Naive thymus-derived CD8-positive, alpha-beta T cell (primary cell): ENCODE results near the gene LPIN1. TPM values are rescaled to one million over a fixed set of nuclear protein-coding genes. Genes with fewer than 3 reads are reported as not detected.
"Not testable (repeated sequence)": the region's sequence is repeated elsewhere in the genome, so short reads cannot be mapped to it uniquely, and the experiment has no call there.

ENCODE experiments used
- ATAC-seq, 2 donors: fragments of 150-1000 bp; cut with Tn5 transposase in 1 of 2; sonication (Bioruptor Pico), chemical (Tn5 transposase) in 1 of 2; 1 replicate in 1 of 2; 2 replicates in 1 of 2; pipeline ENCODE4 v1.10.0; 2021; ENCODE audit warnings: mild to moderate bottlenecking in 2 of 2, moderate library complexity in 2 of 2
- POLR2A ChIA-PET: fragments of 350-600 bp; sonication (Branson Sonifier 250); formaldehyde crosslinking; loops from one replicate; lab custom pipeline; 2021; ENCODE audit warnings: antibody characterized with exemption; lab: Charles Lee
- DNase-seq, 10 donors: peaks; one replicate each; pipeline versions ENCODE4 v3.0.0 to v3.0.0-alpha.2; 2020 to 2022
- H3K27ac Mint-ChIP-seq, 10 donors: one replicate each; pipeline ENCODE4 v1.8.0; 2020 to 2022; ENCODE audit warnings: mild to moderate bottlenecking in 10 of 10, mixed read lengths in 10 of 10, moderate library complexity in 4 of 10, inconsistent platforms in 1 of 10
- H3K27me3 Mint-ChIP-seq, 5 donors: one replicate each; pipeline ENCODE4 v1.8.0; 2021 to 2022; ENCODE audit warnings: mixed read lengths in 5 of 5
- H3K36me3 Mint-ChIP-seq, 3 donors: one replicate each; pipeline ENCODE4 v1.8.0; 2020 to 2022; ENCODE audit warnings: mixed read lengths in 3 of 3, mild to moderate bottlenecking in 2 of 3, inconsistent platforms in 1 of 3
- H3K4me1 Mint-ChIP-seq, 4 donors: one replicate each; pipeline ENCODE4 v1.8.0; 2021 to 2022; ENCODE audit warnings: mixed read lengths in 4 of 4
- H3K4me3 Mint-ChIP-seq, 10 donors: one replicate each; pipeline ENCODE4 v1.8.0; 2020 to 2022; ENCODE audit warnings: mild to moderate bottlenecking in 10 of 10, mixed read lengths in 10 of 10, moderate library complexity in 6 of 10, inconsistent platforms in 1 of 10
- H3K9me3 Mint-ChIP-seq, 9 donors: one replicate each; pipeline ENCODE4 v1.8.0; 2020 to 2022; ENCODE audit warnings: mixed read lengths in 9 of 9, mild to moderate bottlenecking in 3 of 9, inconsistent platforms in 1 of 9, moderate library complexity in 1 of 9
- polyA plus RNA-seq, 3 donors: library from polyadenylated mRNA; unstranded; fragments of 300-500 nt; fragmentation: Illumina TruSeq; gene quantifications; one replicate each; pipeline ENCODE4 v1.2.3, GENCODE V29; 2021
- total RNA-seq, 8 experiments: library from RNA in 2 of 8; stranded (reverse) in 2 of 8; gene quantifications; one replicate each; pipeline ENCODE4 v1.2.3 and lab custom pipeline; 2021 to 2026

Gene LPIN1
- total and polyA plus RNA-seq, 5 experiments from 2014 or later: 15.7 to 82.4 (median 27.5) TPM

DNA sequence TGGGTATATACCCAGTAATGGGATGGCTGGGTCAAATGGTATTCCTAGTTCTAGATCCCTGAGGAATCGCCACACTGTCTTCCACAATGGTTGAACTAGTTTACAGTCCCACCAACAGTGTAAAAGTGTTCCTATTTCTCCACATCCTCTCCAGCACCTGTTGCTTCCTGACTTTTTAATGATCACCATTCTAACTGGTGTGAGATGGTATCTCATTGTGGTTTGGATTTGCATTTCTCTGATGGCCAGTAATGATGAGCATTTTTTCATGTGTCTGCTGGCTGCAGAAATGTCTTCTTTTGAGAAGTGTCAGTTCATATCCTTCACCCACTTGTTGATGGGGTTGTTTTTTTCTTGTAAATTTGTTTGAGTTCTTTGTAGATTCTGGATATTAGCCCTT lies 98.4 kb downstream of the LPIN1 start:
- H3K9me3 Mint-ChIP-seq: peaks cover 0 to 11% (median 6%) of the 10 kb centered on the region in 9 donors
- H3K27ac Mint-ChIP-seq, POLR2A ChIA-PET, H3K4me3 Mint-ChIP-seq, H3K36me3 Mint-ChIP-seq, ATAC-seq, DNase-seq, H3K4me1 Mint-ChIP-seq, H3K27me3 Mint-ChIP-seq: not testable (repeated sequence)

DNA sequence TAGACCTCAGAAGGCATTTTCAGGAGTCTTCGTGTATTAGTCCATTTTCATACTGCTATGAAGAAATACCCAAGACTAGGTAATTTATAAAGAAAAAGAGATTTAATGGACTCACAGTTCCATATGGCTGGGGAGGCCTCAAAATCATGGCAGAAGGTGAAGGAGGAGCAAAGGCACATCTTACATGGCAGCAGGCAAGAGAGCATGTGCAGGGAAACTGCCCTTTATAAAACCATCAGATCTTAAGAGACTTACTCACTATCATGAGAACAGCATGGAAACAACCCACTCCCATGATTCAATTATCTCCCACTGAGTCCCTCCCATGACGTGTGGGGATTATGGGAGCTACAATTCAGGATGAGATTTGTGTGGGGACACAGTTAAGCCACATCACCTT lies 101.5 kb downstream of the LPIN1 start:
- H3K36me3 Mint-ChIP-seq, H3K4me1 Mint-ChIP-seq, H3K27me3 Mint-ChIP-seq, POLR2A ChIA-PET, DNase-seq, ATAC-seq, H3K4me3 Mint-ChIP-seq: not testable (repeated sequence)
- peaks cover 0 to 11% (median 6%) of the 10 kb centered on the region in 9 donors for H3K9me3 Mint-ChIP-seq
- H3K27ac Mint-ChIP-seq: peak overlapping the region in 1 of 10 donors; percentile 89

GRCh38 chr2:11850082-11850481 lies 103.7 kb downstream of the LPIN1 start:
- no peak for ATAC-seq
- no peak overlapping the region for H3K4me3 Mint-ChIP-seq
- peaks cover 0 to 8% (median 7%) of the 10 kb centered on the region in 3 donors for H3K36me3 Mint-ChIP-seq

GRCh38 chr2:11852526-11853196 lies 106.2 kb downstream of the LPIN1 start:
- no peak for ATAC-seq
- no peak for DNase-seq
- no peak overlapping the region for H3K27ac Mint-ChIP-seq
- peaks cover 0 to 33% (median 6%) of the 10 kb centered on the region in 4 donors for H3K4me1 Mint-ChIP-seq
- peaks cover 0 to 5% (median 5%) of the 10 kb centered on the region in 3 donors for H3K36me3 Mint-ChIP-seq
- H3K27me3 Mint-ChIP-seq: peaks cover 0 to 14% (median 2%) of the 10 kb centered on the region in 5 donors
- peaks cover 0 to 11% (median 6%) of the 10 kb centered on the region in 9 donors for H3K9me3 Mint-ChIP-seq
- POLR2A ChIA-PET: interaction anchor here (0.5 kb wide), 1 partner anchor 9 kb away, joined by 3 read pairs; no protein-coding TSS in a partner anchor
- no peak overlapping the region for H3K4me3 Mint-ChIP-seq

More at GRCh38 chr2:11850082-11850481, 103.7 kb downstream of the LPIN1 start:
- no peak for DNase-seq
- Mint-ChIP-seq H3K27ac (no peak overlapping the region), H3K9me3 (peaks cover 0 to 11% (median 6%) of the 10 kb centered on the region in 9 donors), H3K4me1 (peaks cover 0 to 9% (median 2%) of the 10 kb centered on the region in 4 donors), H3K27me3 (peaks cover 0 to 9% (median 2%) of the 10 kb centered on the region in 5 donors)
- POLR2A ChIA-PET: interaction anchor here (1.3 kb wide), 1 partner anchor 9 kb away, joined by 5 read pairs; no protein-coding TSS in a partner anchor

GRCh38 chr2:11853197-11853588 lies 106.8 kb downstream of the LPIN1 start:
- H3K36me3 Mint-ChIP-seq: peaks cover 0 to 2% (median 0%) of the 10 kb centered on the region in 3 donors
- peaks cover 0 to 37% (median 6%) of the 10 kb centered on the region in 4 donors for H3K4me1 Mint-ChIP-seq
- POLR2A ChIA-PET: interaction anchor here (0.5 kb wide), 1 partner anchor 8 kb away, joined by 3 read pairs; no protein-coding TSS in a partner anchor
- H3K4me3 Mint-ChIP-seq: peak overlapping the region in 1 of 10 donors; percentile 3
- no peak for DNase-seq
- peak overlapping the region in 1 of 10 donors; percentile 25 for H3K27ac Mint-ChIP-seq
- peaks cover 0 to 7% (median under 1%) of the 10 kb centered on the region in 9 donors for H3K9me3 Mint-ChIP-seq
- H3K27me3 Mint-ChIP-seq: peaks cover 0 to 14% (median 2%) of the 10 kb centered on the region in 5 donors
- ATAC-seq: no peak

GRCh38 chr2:11855064-11855760 lies 108.8 kb downstream of the LPIN1 start:
- peaks cover 0 to 16% (median 9%) of the 10 kb centered on the region in 9 donors for H3K9me3 Mint-ChIP-seq
- no peak overlapping the region for H3K27ac Mint-ChIP-seq
- ATAC-seq (no peak), DNase-seq (no peak)
- peaks cover 0 to 12% (median 2%) of the 10 kb centered on the region in 5 donors for H3K27me3 Mint-ChIP-seq
- peak overlapping the region in 1 of 10 donors; percentile 11 for H3K4me3 Mint-ChIP-seq
- H3K4me1 Mint-ChIP-seq: peaks cover 0 to 45% (median 6%) of the 10 kb centered on the region in 4 donors
- H3K36me3 Mint-ChIP-seq: peaks cover 0 to 9% (median 7%) of the 10 kb centered on the region in 3 donors
- POLR2A ChIA-PET: no interaction called here

- Mint-ChIP-seq H3K36me3 (peaks cover 0 to 9% (median 7%) of the 10 kb centered on the region in 3 donors), H3K27me3 (peaks cover 0 to 12% (median 2%) of the 10 kb centered on the region in 5 donors), H3K4me1 (peaks cover 0 to 53% (median 6%) of the 10 kb centered on the region in 4 donors), H3K4me3 (no peak overlapping the region), H3K9me3 (peaks cover 0 to 16% (median 9%) of the 10 kb centered on the region in 9 donors), H3K27ac (no peak overlapping the region)
- DNase-seq: no peak
- POLR2A ChIA-PET: no interaction called here
- ATAC-seq: no peak
These were observed 109.7 kb downstream of the LPIN1 start for GRCh38 chr2:11856095-11856494.

- H3K9me3 Mint-ChIP-seq: peaks cover 0 to 16% (median 9%) of the 10 kb centered on the region in 9 donors
- ATAC-seq: no peak
These were observed 112.5 kb downstream of the LPIN1 start for GRCh38 chr2:11858883-11859282.

DNA sequence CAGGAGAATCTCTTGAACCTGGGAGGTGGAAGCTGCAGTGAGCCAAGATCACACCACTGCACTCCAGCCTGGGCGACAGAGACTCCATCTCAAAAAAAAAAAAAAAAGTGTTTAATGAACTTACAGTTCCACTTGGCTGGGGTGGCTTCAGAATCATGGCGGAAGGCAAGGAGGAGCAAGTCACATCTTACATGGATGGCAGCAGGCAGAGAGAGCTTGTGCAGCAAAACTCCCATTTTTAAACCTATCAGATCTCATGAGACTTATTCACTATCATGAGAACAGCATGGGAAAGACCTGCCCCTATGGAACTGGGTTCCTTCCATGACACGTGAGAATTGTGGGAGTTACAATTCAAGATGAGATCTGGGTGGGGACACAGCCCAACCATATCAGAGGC lies 113.5 kb downstream of the LPIN1 start:
- H3K36me3 Mint-ChIP-seq, DNase-seq, ATAC-seq, H3K27ac Mint-ChIP-seq, H3K4me3 Mint-ChIP-seq, H3K27me3 Mint-ChIP-seq: not testable (repeated sequence)
- Mint-ChIP-seq H3K4me1 (peaks cover 8 to 71% (median 10%) of the 10 kb centered on the region in 4 donors), H3K9me3 (peaks cover 0 to 16% (median 9%) of the 10 kb centered on the region in 9 donors)
- POLR2A ChIA-PET: interaction anchor here (0.7 kb wide), 1 partner anchor 8 kb away, joined by 5 read pairs; no protein-coding TSS in a partner anchor

More at GRCh38 chr2:11858883-11859282, 112.5 kb downstream of the LPIN1 start:
- Mint-ChIP-seq H3K36me3 (peaks cover 0 to 9% (median 7%) of the 10 kb centered on the region in 3 donors), H3K27ac (peak overlapping the region in 2 of 10 donors; percentile 21 to 34), H3K27me3 (peaks cover 0 to 11% (median 0%) of the 10 kb centered on the region in 5 donors), H3K4me3 (no peak overlapping the region), H3K4me1 (peaks cover 6 to 61% (median 8%) of the 10 kb centered on the region in 4 donors)
- POLR2A ChIA-PET: no interaction called here
- DNase-seq: no peak

DNA sequence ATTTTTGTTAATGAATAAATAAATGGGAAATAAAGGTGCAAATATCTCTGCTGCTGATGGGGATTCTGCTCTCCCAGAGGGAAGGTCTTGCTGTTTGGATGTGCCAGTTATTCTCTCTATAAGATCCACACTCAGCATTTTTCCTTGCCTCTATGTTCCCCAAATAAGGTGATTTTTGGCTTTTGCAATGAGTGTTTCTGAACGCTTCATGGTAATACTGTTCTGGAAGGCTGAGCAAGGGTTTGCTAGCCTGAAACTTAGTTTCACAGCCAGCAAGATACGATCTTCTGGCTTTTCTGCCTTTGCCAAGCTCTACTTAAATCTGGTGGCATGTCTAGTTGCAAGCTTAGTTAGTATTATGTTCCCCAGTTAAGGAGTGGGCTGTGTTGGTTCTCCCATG lies 114.6 kb downstream of the LPIN1 start:
- H3K36me3 Mint-ChIP-seq: peaks cover 0 to 9% (median 7%) of the 10 kb centered on the region in 3 donors
- no peak overlapping the region for H3K4me3 Mint-ChIP-seq
- DNase-seq (no peak), ATAC-seq (no peak)
- peaks cover 0 to 16% (median 9%) of the 10 kb centered on the region in 9 donors for H3K9me3 Mint-ChIP-seq
- H3K27me3 Mint-ChIP-seq: peaks cover 0 to 4% (median 0%) of the 10 kb centered on the region in 5 donors
- POLR2A ChIA-PET: interaction anchor here (0.8 kb wide), 1 partner anchor 8 kb away, joined by 3 read pairs; no protein-coding TSS in a partner anchor
- no peak overlapping the region for H3K27ac Mint-ChIP-seq
- peaks cover 6 to 63% (median 9%) of the 10 kb centered on the region in 4 donors for H3K4me1 Mint-ChIP-seq

DNA sequence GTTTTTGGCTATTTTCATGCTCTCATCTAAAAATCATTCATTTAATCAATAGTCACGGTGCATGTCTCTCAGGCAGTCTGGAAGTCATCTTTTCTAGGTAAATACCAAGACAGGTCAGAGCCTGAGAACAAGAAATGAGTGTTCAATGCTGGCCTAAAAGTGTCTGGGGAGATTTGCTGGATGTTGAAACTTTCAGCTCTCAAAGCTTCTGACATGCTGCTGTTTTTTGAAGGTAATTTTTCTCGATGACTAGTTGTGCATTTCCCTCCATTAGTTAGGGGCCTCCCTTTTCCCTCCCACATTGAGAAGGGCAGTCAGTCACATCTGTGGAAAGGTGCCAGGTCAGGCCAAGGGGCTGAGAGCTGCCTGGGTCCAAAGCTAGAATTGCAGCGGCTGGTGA lies 115.6 kb downstream of the LPIN1 start:
- Mint-ChIP-seq H3K4me3 (no peak overlapping the region), H3K4me1 (peaks cover 7 to 62% (median 9%) of the 10 kb centered on the region in 4 donors), H3K27ac (no peak overlapping the region), H3K36me3 (peaks cover 0 to 9% (median 7%) of the 10 kb centered on the region in 3 donors), H3K9me3 (peaks cover 0 to 16% (median 9%) of the 10 kb centered on the region in 9 donors), H3K27me3 (peaks cover 0 to 4% (median 0%) of the 10 kb centered on the region in 5 donors)
- ATAC-seq (no peak), DNase-seq (no peak)
- POLR2A ChIA-PET: interaction anchor here (0.6 to 1.0 kb wide), 3 partner anchors 9 to 855 kb away, joined by 3 read pairs; no protein-coding TSS in a partner anchor

- no peak overlapping the region for H3K27ac Mint-ChIP-seq
- peak overlapping the region in 3 of 10 donors; percentile 12 to 46 (median 37) for H3K4me3 Mint-ChIP-seq
- POLR2A ChIA-PET: interaction anchor here (0.7 kb wide), 2 partner anchors 794 to 1144 kb away, joined by 3 to 4 read pairs; no protein-coding TSS in a partner anchor
- peaks cover 4 to 55% (median 9%) of the 10 kb centered on the region in 4 donors for H3K4me1 Mint-ChIP-seq
- peaks cover 0 to 11% (median 9%) of the 10 kb centered on the region in 9 donors for H3K9me3 Mint-ChIP-seq
- peaks cover 0 to 9% (median 5%) of the 10 kb centered on the region in 3 donors for H3K36me3 Mint-ChIP-seq
- peaks cover 0 to 4% (median 0%) of the 10 kb centered on the region in 5 donors for H3K27me3 Mint-ChIP-seq
- DNase-seq: no peak
- ATAC-seq: no peak
These were observed 116.7 kb downstream of the LPIN1 start for GRCh38 chr2:11863103-11863502.
